Activated naive CD8-positive, alpha-beta T cell treated with anti-CD3 and anti-CD28 coated beads for 36 hours (primary cell): ENCODE results near the gene TMEM186. TPM values are rescaled to one million over a fixed set of nuclear protein-coding genes. Genes with fewer than 3 reads are reported as not detected.

Experiments used
- total RNA-seq, 2 experiments: library from RNA; stranded (reverse); gene quantifications; one replicate each; pipeline ENCODE4 v1.2.3, GENCODE V29; 2021

TMEM186 gene
- total RNA-seq, 2 experiments from 2014 or later = 14.4 to 15.1 TPM

Other genes with a start within 250 kb of the TMEM186 start
- not detected for gene TMEM114, start 207.1 kb downstream of the TMEM186 start, total RNA-seq
- gene METTL22, start 175.9 kb downstream of the TMEM186 start, total RNA-seq = 10 to 100 TPM; 25.0 to 26.8 TPM
- gene ABAT, start 123.0 kb downstream of the TMEM186 start, total RNA-seq = 1 to 10 TPM; 4.1 to 4.8 TPM
- 10 to 100 TPM; 59.0 to 59.8 TPM for gene PMM2, start 200 bp upstream of the TMEM186 start, total RNA-seq
- gene CARHSP1, start 71.4 kb upstream of the TMEM186 start, total RNA-seq = 10 to 100 TPM; 65.2 to 66.4 TPM
- not detected for gene LITAFD, start 84.7 kb upstream of the TMEM186 start, total RNA-seq
- gene USP7, start 166.3 kb upstream of the TMEM186 start, total RNA-seq = 100 to 1,000 TPM; 167 to 175 TPM